Mucosa of gallbladder (tissue), 1 donor: ENCODE data around the gene NEURL1B. TPM values are rescaled to one million over a fixed set of nuclear protein-coding genes. Genes with fewer than 3 reads are reported as not detected.
"Not testable (repeated sequence)": the region's sequence is repeated elsewhere in the genome, so short reads cannot be mapped to it uniquely, and the experiment has no call there.

ENCODE experiments used
- DNase-seq: peaks from one replicate; pipeline ENCODE4 v3.0.0-alpha.2; 2020; ENCODE audit warnings: low spot score
- total RNA-seq: library from RNA; stranded (reverse); gene quantifications from one replicate; pipeline ENCODE4 v1.2.1, GENCODE V29; 2021
- donor health status: DM: no; HTN: no; CAD: no.

The NEURL1B gene
- total RNA-seq, 1 donor from 2014 or later = 27.9 TPM

DNA sequence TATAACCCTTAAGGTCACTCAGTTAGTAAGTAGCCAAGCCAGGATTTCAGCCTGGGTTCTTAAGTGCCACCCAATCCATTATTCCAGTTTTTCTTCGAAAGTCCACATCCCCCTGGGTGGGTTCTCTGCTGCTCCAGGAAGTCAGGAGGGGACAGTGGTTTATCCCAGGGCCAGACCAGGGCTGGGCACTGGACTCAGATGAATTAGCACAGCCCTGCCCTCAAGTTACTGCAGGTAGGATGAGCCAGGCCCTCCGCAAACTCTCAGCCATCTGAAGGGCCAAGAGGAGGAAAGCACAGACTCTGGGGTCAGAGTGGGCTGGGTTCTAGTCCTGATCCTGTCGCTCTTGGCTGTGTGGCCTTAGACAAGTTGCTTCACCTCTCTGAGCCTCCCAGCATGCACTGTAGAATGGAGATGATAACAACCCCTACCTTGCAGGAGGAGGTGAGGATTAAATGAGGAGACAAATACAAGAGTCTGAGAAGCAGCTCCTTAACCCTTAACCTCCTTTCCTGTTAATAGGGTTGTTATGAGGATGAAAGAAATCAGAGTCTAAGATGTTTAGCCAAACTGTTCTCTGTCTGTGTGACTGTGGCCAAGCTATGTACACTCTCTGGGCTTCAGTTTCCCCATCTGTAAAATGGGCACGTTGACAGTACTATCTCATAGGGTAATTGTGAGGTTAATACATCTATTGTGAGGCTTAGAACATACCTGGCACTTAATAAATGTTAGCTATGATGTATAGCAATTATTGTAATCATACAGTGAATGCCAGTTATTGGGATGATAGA is 6.8 kb upstream of the NEURL1B start:
- no peak for DNase-seq

- DNase-seq = no peak
Observed at GRCh38 chr5:172635038-172635437, 6.0 kb upstream of the NEURL1B start.

DNA sequence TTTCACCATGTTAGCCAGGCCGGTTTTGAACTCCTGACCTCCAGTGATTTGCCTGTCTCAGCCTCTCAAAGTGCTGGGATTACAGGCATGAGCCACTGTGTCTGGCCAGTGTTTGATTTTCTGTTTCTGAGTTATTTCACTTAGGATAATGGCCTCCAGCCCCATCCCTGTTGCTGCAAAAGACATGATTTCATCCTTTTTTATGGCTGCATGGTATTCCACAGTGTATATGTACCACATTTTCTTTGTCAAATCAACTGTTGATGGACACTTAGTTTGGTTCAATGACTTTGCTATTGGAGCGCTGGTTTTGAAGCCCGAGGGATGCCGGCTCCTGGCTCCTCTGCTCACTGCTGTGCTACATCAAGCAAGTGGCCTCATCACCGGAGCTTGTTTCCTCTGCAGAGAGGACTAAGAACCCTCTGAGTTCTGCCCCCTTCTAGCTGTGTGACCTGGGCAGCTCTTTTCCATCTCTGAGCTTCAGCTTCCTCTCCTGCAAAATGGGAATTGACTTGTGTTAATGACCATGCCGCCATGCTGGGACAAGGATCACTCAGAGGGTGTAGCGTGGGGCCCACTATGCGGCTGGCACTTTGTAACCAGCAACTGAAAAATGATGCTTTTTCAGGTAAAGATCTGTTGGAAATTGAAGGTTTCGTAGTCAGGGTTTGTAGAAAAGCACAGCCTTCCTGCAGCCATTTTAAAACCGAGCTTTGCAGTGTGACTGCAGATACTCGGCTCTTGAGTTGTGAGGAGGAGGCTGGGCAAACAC is 4.6 kb upstream of the NEURL1B start:
- DNase-seq = no peak

GRCh38 chr5:172637110-172637580 is 3.9 kb upstream of the NEURL1B start:
- DNase-seq = no peak

- no peak for DNase-seq
Observed at GRCh38 chr5:172637740-172638139, 3.3 kb upstream of the NEURL1B start.

- DNase-seq = no peak
Observed at GRCh38 chr5:172638209-172638768, 2.8 kb upstream of the NEURL1B start.

DNA sequence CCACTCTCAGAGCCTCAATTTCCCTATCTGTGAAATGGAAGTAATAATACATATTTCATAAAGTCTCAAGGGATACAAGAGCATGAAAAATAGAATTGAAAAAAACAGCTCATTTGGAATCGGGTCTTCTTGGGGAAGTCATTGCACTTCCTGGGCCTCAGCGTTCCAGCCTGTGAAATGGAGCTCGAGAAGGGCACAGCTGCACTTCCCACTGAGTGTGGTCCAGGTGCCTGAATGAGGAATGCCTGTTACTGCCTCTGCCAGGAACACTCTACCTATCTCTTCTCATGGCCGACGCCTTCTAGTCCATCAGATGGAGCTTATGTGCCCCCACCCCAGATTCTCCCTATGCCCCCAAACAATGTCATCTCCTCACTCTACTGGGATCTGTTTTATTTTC is 924 bp upstream of the NEURL1B start:
- DNase-seq = no peak

- DNase-seq = no peak
Observed at GRCh38 chr5:172641359-172642050, 442 bp downstream of the NEURL1B start.

DNA sequence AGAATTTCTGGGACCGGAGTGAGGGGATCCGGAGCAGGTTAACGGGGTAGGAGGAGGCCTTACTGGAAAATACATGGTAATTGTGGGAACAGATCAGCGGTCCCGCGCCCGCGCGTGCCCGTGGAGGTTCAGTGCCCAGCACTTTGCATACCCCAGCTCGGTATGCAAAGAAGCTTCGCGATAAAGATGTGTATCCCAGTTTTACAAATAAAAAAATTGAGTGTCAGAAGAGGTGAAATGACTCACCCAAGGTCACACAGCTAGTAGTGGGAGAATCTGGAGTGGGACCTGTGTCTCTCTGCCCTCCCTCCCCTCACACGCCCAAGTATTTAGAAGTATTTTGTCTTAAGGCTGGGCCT is 967 bp downstream of the NEURL1B start:
- DNase-seq = no peak

GRCh38 chr5:172642486-172642885 is 1.4 kb downstream of the NEURL1B start:
- no peak for DNase-seq

GRCh38 chr5:172642926-172643871 is 2.1 kb downstream of the NEURL1B start:
- DNase-seq = no peak

GRCh38 chr5:172644266-172644665 is 3.2 kb downstream of the NEURL1B start:
- DNase-seq = peak; percentile 41

- DNase-seq = no peak
Observed at GRCh38 chr5:172644711-172645110, 3.6 kb downstream of the NEURL1B start.

- DNase-seq = no peak
Observed at GRCh38 chr5:172645271-172646055, 4.4 kb downstream of the NEURL1B start.

- peak; percentile 52 for DNase-seq
Observed at GRCh38 chr5:172646716-172647285, 5.7 kb downstream of the NEURL1B start.

GRCh38 chr5:172647352-172648012 is 6.4 kb downstream of the NEURL1B start:
- no peak for DNase-seq

- DNase-seq = no peak
Observed at GRCh38 chr5:172648013-172648381, 6.9 kb downstream of the NEURL1B start.

DNA sequence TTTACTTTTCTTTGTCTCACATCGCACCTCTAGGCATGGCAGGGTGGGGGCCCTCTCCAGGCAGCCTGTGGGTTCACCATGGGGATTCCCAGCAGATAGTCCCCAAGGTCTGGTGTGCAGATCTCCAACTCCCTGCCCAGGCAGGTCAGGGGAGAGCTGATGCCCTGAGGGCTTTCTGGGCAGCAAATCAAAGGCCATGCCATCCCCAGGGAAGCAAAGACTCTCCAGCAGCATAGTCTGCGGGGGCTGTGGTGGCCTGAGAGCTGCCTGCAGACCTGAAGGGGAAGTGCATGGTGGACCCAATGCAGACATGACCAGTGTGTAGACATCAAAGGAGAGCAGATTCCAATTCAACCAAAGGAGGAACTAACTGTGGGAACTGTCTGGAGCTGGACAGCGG is 7.7 kb downstream of the NEURL1B start:
- no peak for DNase-seq

GRCh38 chr5:172656496-172656895 is 15.4 kb downstream of the NEURL1B start:
- DNase-seq = not testable (repeated sequence)
